HCT116 (cell line): Measurements from ENCODE around the gene EIF5B. TPM values are rescaled to one million over a fixed set of nuclear protein-coding genes. Genes with fewer than 3 reads are reported as not detected.

Experiments
- ATAC-seq: fragments of 200-7000 bp; cut with Tn5 transposase; 2 replicates; pipeline ENCODE4 v1.9.1; 2020; ENCODE audit warnings: mild to moderate bottlenecking, moderate library complexity
- BruUV-seq: library from RNA; stranded (reverse); fragments of 400-500 nt; replicated peaks from 2 replicates; lab custom pipeline; 2021; lab: Mats Ljungman, UMichigan
- CTCF ChIA-PET: fragments of 300-600 bp; sonication (Branson Sonifier 250); formaldehyde crosslinking; loops from one replicate; lab custom pipeline; 2021; ENCODE audit warnings: antibody characterized with exemption; lab: Charles Lee
- POLR2A ChIA-PET: fragments of 300-600, 350-600 bp; sonication (Branson Sonifier 250); formaldehyde crosslinking; loops from one replicate; lab custom pipeline; 2021; ENCODE audit warnings: antibody characterized with exemption; lab: Charles Lee
- RAD21 ChIA-PET, 2 experiments: fragments of 300-600 bp; sonication (Branson Sonifier 250); formaldehyde crosslinking; loops; one replicate each; lab custom pipeline; 2023; ENCODE audit warnings: low total read pairs in 2 of 2; ENCODE audit not compliant: uncharacterized antibody in 2 of 2, unreplicated experiment in 2 of 2, low non-redundant PET in 1 of 2; lab: Charles Lee
- DNase-seq: peaks from one replicate; pipeline ENCODE4 v3.0.0-alpha.2; 2010; ENCODE audit warnings: low read depth, low spot score
- H2AFZ ChIP-seq: fragments of 200-600 bp; shearing (Covaris generic), sonication (generic); 2 replicates; pipeline ENCODE4 v1.6.1; 2017; ENCODE audit warnings: low read depth, mixed run types, mixed read lengths, antibody characterized with exemption, low read length; ENCODE audit not compliant: poor library complexity, severe bottlenecking
- H3K27ac ChIP-seq: 2 replicates; pipeline ENCODE4 v1.5.1; 2012; ENCODE audit warnings: low read depth, low read length
- H3K27me3 ChIP-seq: fragments of 200-600 bp; sonication (generic); 2 replicates; pipeline ENCODE4 v1.6.1; 2016; ENCODE audit warnings: mixed run types, low read length, mixed read lengths; ENCODE audit not compliant: insufficient read depth
- H3K36me3 ChIP-seq, 2 experiments: fragments of 200-500 bp in 1 of 2; fragments of 200-600 bp in 1 of 2; sonication (Bioruptor generic) in 1 of 2; sonication (generic) in 1 of 2; 2 replicates each; pipeline versions ENCODE4 v1.5.1 to v1.6.1; 2014 to 2016; ENCODE audit warnings: low read length in 2 of 2, inconsistent platforms in 1 of 2, mixed read lengths in 1 of 2, mixed run types in 1 of 2; ENCODE audit not compliant: insufficient read depth in 2 of 2, control insufficient read depth in 1 of 2
- H3K4me1 ChIP-seq, 2 experiments: fragments of 200-600 bp in 1 of 2; sonication (generic) in 1 of 2; 2 replicates each; pipeline versions ENCODE4 v1.5.1 to v1.6.1; 2012 to 2017; ENCODE audit warnings: low read length in 2 of 2, inconsistent platforms in 1 of 2, mild to moderate bottlenecking in 1 of 2, mixed read lengths in 1 of 2, mixed run types in 1 of 2, moderate library complexity in 1 of 2; ENCODE audit not compliant: insufficient read depth in 2 of 2, control insufficient read depth in 1 of 2
- H3K4me2 ChIP-seq: fragments of 200-600 bp; sonication (generic); 2 replicates; pipeline ENCODE4 v1.6.1; 2017; ENCODE audit warnings: mixed run types, low read length, mixed read lengths
- H3K4me3 ChIP-seq, 2 experiments: fragments of 200-600 bp in 1 of 2; sonication (generic) in 1 of 2; replicated peaks in 1 of 2; 2 replicates each; pipeline ENCODE4 v1.5.1; 2011 to 2016; ENCODE audit warnings: low read length in 2 of 2, control low read depth in 1 of 2, low read depth in 1 of 2, mild to moderate bottlenecking in 1 of 2, mixed read lengths in 1 of 2, mixed run types in 1 of 2
- H3K79me2 ChIP-seq: fragments of 200-600 bp; sonication (generic); 2 replicates; pipeline ENCODE4 v1.6.1; 2017; ENCODE audit warnings: mild to moderate bottlenecking, mixed run types, low read length, moderate library complexity, mixed read lengths; ENCODE audit not compliant: insufficient read depth
- H3K9ac ChIP-seq: fragments of 200-600 bp; sonication (generic); 2 replicates; pipeline ENCODE4 v1.6.1; 2016; ENCODE audit warnings: low read length, mixed read lengths
- H3K9me2 ChIP-seq: fragments of 200-600 bp; sonication (generic), shearing (Covaris generic); 2 replicates; pipeline ENCODE4 v1.6.1; 2017; ENCODE audit warnings: mixed run types, mild to moderate bottlenecking, moderate library complexity; ENCODE audit not compliant: insufficient read depth
- H3K9me3 ChIP-seq, 2 experiments: fragments of 200-500 bp in 1 of 2; fragments of 200-600 bp in 1 of 2; sonication (Bioruptor generic) in 1 of 2; sonication (generic) in 1 of 2; 2 replicates each; pipeline ENCODE4 v1.6.1; 2014 to 2017; ENCODE audit warnings: low read length in 2 of 2, mixed read lengths in 2 of 2, inconsistent platforms in 1 of 2, low read depth in 1 of 2, mild to moderate bottlenecking in 1 of 2, mixed run types in 1 of 2, moderate library complexity in 1 of 2; ENCODE audit not compliant: control insufficient read depth in 1 of 2, insufficient read depth in 1 of 2
- H4K20me1 ChIP-seq: fragments of 200-600 bp; sonication (generic), shearing (Covaris generic); 2 replicates; pipeline ENCODE4 v1.6.1; 2017; ENCODE audit warnings: mixed run types, mild to moderate bottlenecking, moderate library complexity; ENCODE audit not compliant: insufficient read depth
- CBX3 ChIP-seq: IDR thresholded peaks from 2 replicates; pipeline ENCODE4 v1.6.1; 2012; ENCODE audit warnings: low read depth
- CEBPB ChIP-seq: IDR thresholded peaks from 2 replicates; pipeline ENCODE4 v1.6.1; 2012; ENCODE audit warnings: low read depth
- CTCF ChIP-seq, 3 experiments: fragments of 200-600 bp in 1 of 3; sonication (generic) in 1 of 3; IDR thresholded peaks in 2 of 3; conservative IDR thresholded peaks in 1 of 3; 2 replicates each; pipeline ENCODE4 v1.5.1; 2012 to 2017; ENCODE audit warnings: low read depth in 2 of 3, low read length in 2 of 3, antibody characterized with exemption in 1 of 3, borderline replicate concordance in 1 of 3, control low read depth in 1 of 3, mild to moderate bottlenecking in 1 of 3, mixed read lengths in 1 of 3, mixed run types in 1 of 3, moderate library complexity in 1 of 3; ENCODE audit not compliant: insufficient read depth in 1 of 3
- EZH2phosphoT487 ChIP-seq: fragments of 200-600 bp; IDR thresholded peaks from 2 replicates; pipeline ENCODE4 v1.6.1; 2018; ENCODE audit warnings: antibody characterized with exemption, borderline replicate concordance
- MAX ChIP-seq: IDR thresholded peaks from 2 replicates; pipeline ENCODE4 v1.6.1; 2012
- REST ChIP-seq: IDR thresholded peaks from 2 replicates; pipeline ENCODE4 v1.6.1; 2012; ENCODE audit warnings: low read depth
- SIN3A ChIP-seq: IDR thresholded peaks from 2 replicates; pipeline ENCODE4 v1.6.1; 2012; ENCODE audit warnings: low read depth
- SP1 ChIP-seq: IDR thresholded peaks from 2 replicates; pipeline ENCODE4 v1.6.1; 2012; ENCODE audit warnings: low read depth
- SRF ChIP-seq: IDR thresholded peaks from 2 replicates; pipeline ENCODE4 v1.6.1; 2012; ENCODE audit warnings: low read depth
- YY1 ChIP-seq: IDR thresholded peaks from 2 replicates; pipeline ENCODE4 v1.6.1; 2011; ENCODE audit warnings: low read length, low read depth, moderate library complexity, mild to moderate bottlenecking; ENCODE audit not compliant: insufficient replicate concordance; ENCODE audit errors: extremely low read depth
- ZFX ChIP-seq: fragments of 450-650 bp; IDR thresholded peaks from 2 replicates; pipeline ENCODE4 v1.6.1; 2017
- intact Hi-C: fragments of 100-400 bp; cut with micrococcal nuclease; formaldehyde crosslinking; loops from 2 replicates; pipeline ENCODE4 v1.10.0; 2022
- total RNA-seq: library from RNA; stranded (reverse); gene quantifications from one replicate; pipeline ENCODE4 v1.2.1, GENCODE V29; 2021; ENCODE audit not compliant: unreplicated experiment

EIF5B gene
- total RNA-seq, 1 experiment from 2014 or later: 65.9 TPM

- RAD21 ChIA-PET: no interaction called here
- Histone ChIP-seq H3K79me2 (no peaks in the 10 kb centered on the region), H3K4me1 (peaks cover 0 to 6% of the 10 kb centered on the region in 2 experiments; a peak in 1 of 4 replicates), H3K9ac (no peak overlapping the region), H3K4me3 (no peak overlapping the region), H2AFZ (no peak overlapping the region), H3K9me3 (no peaks in the 10 kb centered on the region), H3K36me3 (peaks cover 21 to 44% of the 10 kb centered on the region in 2 experiments; a peak in 3 of 4 replicates), H3K27me3 (no peaks in the 10 kb centered on the region), H3K27ac (no peak overlapping the region), H4K20me1 (no peaks in the 10 kb centered on the region), H3K4me2 (no peak overlapping the region), H3K9me2 (no peaks in the 10 kb centered on the region)
- CTCF ChIA-PET: no interaction called here
- no TSS peak for BruUV-seq
- ATAC-seq (no peak), DNase-seq (no peak)
- POLR2A ChIA-PET: no interaction called here
- intact Hi-C loops: no loop called here
- TF ChIP-seq SIN3A (no peak), REST (no peak)
These were observed 68.9 kb downstream of the EIF5B start for GRCh38 chr2:99406137-99406536.

GRCh38 chr2:99410276-99410675, 73.1 kb downstream of the EIF5B start:
- intact Hi-C loops: no loop called here
- POLR2A ChIA-PET: no interaction called here
- H3K27me3 ChIP-seq: no peaks in the 10 kb centered on the region
- no peaks in the 10 kb centered on the region for H4K20me1 ChIP-seq
- RAD21 ChIA-PET: no interaction called here
- no peak overlapping the region for H3K27ac ChIP-seq
- H3K79me2 ChIP-seq: no peaks in the 10 kb centered on the region
- DNase-seq (no peak), ATAC-seq (no peak)
- peaks cover 4 to 21% of the 10 kb centered on the region in 2 experiments; a peak in 3 of 4 replicates for H3K36me3 ChIP-seq
- H3K9me3 ChIP-seq: no peaks in the 10 kb centered on the region
- no peak overlapping the region for H3K4me2 ChIP-seq
- CTCF ChIA-PET: no interaction called here
- H2AFZ ChIP-seq: no peak overlapping the region
- H3K9ac ChIP-seq: no peak overlapping the region
- H3K9me2 ChIP-seq: no peaks in the 10 kb centered on the region
- no peak overlapping the region for H3K4me3 ChIP-seq
- H3K4me1 ChIP-seq: no peaks in the 10 kb centered on the region
- no peak for TF ChIP-seq CTCF (IDR thresholded peaks at IDR 0.05 in 2 of 3, conservative IDR thresholded peaks at IDR 0.05 in 1 of 3; ENCODE audit: borderline replicate concordance in 1 of 3, insufficient read depth in 1 of 3, low read depth in 2 of 3, low read length in 2 of 3)
- no peak for TF ChIP-seq MAX
- TF ChIP-seq EZH2phosphoT487: no peak
- TF ChIP-seq REST: no peak
- no peak for TF ChIP-seq YY1
- no peak for TF ChIP-seq SRF
- no peak for TF ChIP-seq ZFX
- no peak for TF ChIP-seq SP1
- TF ChIP-seq CBX3: no peak
- no peak for TF ChIP-seq CEBPB
- no TSS peak for BruUV-seq
